Left lung (tissue), 10 donors: ENCODE measurements around the gene SPIRE1. TPM values are rescaled to one million over a fixed set of nuclear protein-coding genes. Genes with fewer than 3 reads are reported as not detected.
"Not testable (repeated sequence)": the region's sequence is repeated elsewhere in the genome, so short reads cannot be mapped to it uniquely, and the experiment has no call there.

Experiments
- ATAC-seq: fragments of 200-7000 bp; cut with Tn5 transposase; one replicate; pipeline ENCODE4 v1.9.1; 2020; ENCODE audit warnings: moderate library complexity
- DNase-seq, 4 donors: peaks; one replicate each; pipeline ENCODE4 v3.0.0-alpha.2; 2013 to 2020
- H3K27ac ChIP-seq, 2 donors: fragments of 200-600 bp; sonication (generic) in 1 of 2; one replicate each; pipeline versions ENCODE4 v1.5.0 to v1.8.0; 2020 to 2021
- H3K27me3 ChIP-seq, 2 donors: fragments of 200-600 bp; sonication (generic) in 1 of 2; one replicate each; pipeline versions ENCODE4 v1.5.0 to v1.8.0; 2020 to 2021
- H3K36me3 ChIP-seq, 2 donors: fragments of 200-600 bp; sonication (generic) in 1 of 2; one replicate each; pipeline versions ENCODE4 v1.5.0 to v1.8.0; 2020 to 2021
- H3K4me1 ChIP-seq, 2 donors: fragments of 200-600 bp; one replicate each; pipeline ENCODE4 v1.8.0; 2021
- H3K4me3 ChIP-seq, 2 donors: fragments of 200-600 bp; sonication (generic) in 1 of 2; one replicate each; pipeline versions ENCODE4 v1.5.0 to v1.8.0; 2020 to 2021; ENCODE audit warnings: mild to moderate bottlenecking in 1 of 2
- H3K9me3 ChIP-seq, 2 donors: fragments of 200-600 bp; sonication (generic) in 1 of 2; one replicate each; pipeline versions ENCODE4 v1.5.0 to v1.8.0; 2020 to 2021
- CTCF ChIP-seq, 2 donors: fragments of 200-600 bp; sonication (generic) in 1 of 2; IDR thresholded peaks; one replicate each; pipeline versions ENCODE4 v1.5.0 to v1.8.0; 2021; ENCODE audit warnings: antibody characterized with exemption in 2 of 2
- intact Hi-C, 2 donors: fragments of 100-400 bp; cut with DNase I; formaldehyde crosslinking; loops; one replicate each; pipeline versions ENCODE4 v1.11.2 to v1.14.2; 2022
- polyA plus RNA-seq, 6 donors: library from polyadenylated mRNA; unstranded; fragments of 120-200 nt; gene quantifications; one replicate each; pipeline ENCODE4 v1.2.1, GENCODE V29; 2013; ENCODE audit not compliant: insufficient read length in 6 of 6
- total RNA-seq, 2 donors: library from RNA; stranded (reverse); fragmentation: NEBNext Ultra II Directional; extraction: Animal tissue kit (Norgen Biotek cat#: 25700); gene quantifications; one replicate each; pipeline ENCODE4 v1.2.1, GENCODE V29; 2021
- donor health status: DM: no; HTN: yes; CAD: no.
- donor health status: DM: no; HTN: no; CAD: no.

The SPIRE1 gene
- total and polyA plus RNA-seq, 8 donors = 12.1 to 50.4 (median 15.7) TPM

- Histone ChIP-seq H3K36me3 (no peaks in the 10 kb centered on the region), H3K27ac (no peak overlapping the region), H3K27me3 (no peaks in the 10 kb centered on the region), H3K4me3 (no peak overlapping the region), H3K9me3 (peaks cover 0 to 2% of the 10 kb centered on the region in 2 donors), H3K4me1 (no peaks in the 10 kb centered on the region)
- intact Hi-C loops = no loop called here
- no peak for TF ChIP-seq CTCF (IDR thresholded peaks at IDR 0.05)
- DNase-seq (no peak), ATAC-seq (no peak)
Observed at GRCh38 chr18:12631831-12632477, 26.0 kb downstream of the SPIRE1 start.

DNA sequence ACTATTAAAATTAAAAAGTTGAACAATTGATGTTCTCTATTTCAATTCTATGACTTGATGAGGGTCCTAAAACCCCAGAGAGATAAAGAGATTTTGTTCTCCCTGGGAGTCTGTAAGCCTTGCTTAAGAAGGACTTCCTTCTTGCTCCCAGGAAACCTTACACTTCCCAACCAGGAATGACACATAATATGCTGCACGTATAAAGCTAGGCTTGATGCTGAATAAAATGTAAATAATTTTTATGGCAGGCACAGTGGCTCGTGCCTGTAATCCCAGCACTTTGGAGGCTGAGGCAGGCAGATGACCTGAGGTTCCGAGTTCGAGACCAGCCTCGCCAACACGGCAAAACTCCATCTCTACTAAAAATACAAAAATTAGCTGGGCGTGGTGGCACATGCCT, 27.8 kb downstream of the SPIRE1 start:
- Histone ChIP-seq H3K27ac (no peak overlapping the region), H3K27me3 (no peaks in the 10 kb centered on the region), H3K9me3 (peaks cover 0 to 2% of the 10 kb centered on the region in 2 donors), H3K4me1 (no peaks in the 10 kb centered on the region), H3K36me3 (no peaks in the 10 kb centered on the region), H3K4me3 (no peak overlapping the region)
- ATAC-seq = no peak
- intact Hi-C loops = no loop called here
- DNase-seq = no peak
- no peak for TF ChIP-seq CTCF (IDR thresholded peaks at IDR 0.05)

DNA sequence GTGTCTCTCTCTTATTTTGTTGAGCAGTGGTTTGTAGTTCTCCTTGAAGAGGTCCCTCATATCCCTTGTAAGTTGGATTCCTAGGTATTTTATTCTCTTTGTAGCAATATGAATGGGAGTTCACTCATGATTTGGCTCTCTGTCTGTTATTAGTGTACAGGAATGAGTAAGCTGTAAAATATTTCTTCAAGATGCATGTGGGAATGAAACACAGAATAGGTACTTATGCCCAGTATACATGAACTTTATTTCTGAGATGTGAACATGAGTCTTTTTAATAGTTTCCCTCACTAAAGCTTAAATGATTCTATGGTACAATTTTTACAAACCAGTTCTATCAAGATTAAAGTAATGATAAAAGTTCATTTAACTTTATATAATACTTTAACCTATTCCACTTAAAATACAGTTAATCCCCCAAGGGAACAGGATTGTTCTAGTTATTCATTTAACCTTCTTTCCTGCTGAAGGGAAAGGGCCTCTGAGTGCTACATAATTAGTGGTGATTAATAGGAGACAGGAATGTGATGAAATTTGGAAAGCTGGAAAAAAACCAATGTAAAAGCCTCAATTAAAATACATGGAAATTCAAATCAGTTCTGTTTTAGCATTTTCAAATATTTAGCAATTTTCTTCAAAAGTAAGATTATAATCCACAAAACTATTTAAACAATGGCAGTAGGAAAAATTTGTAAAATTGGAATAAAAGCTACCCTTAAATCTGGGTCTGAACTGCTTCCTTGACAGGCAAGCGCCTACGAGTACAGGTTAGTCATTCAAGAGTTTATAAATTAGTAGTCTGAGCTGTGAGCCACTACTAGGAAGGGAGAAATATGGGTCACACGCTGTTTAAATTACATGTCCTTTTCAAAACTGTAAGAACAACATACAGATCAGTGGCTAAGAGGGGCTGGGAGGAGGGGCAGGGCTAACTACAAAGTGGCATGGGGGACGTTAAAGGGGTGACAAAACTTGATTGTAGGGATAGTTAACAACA, 28.9 kb downstream of the SPIRE1 start:
- Histone ChIP-seq H3K9me3 (peaks cover 0 to 2% of the 10 kb centered on the region in 2 donors), H3K36me3 (no peaks in the 10 kb centered on the region), H3K4me3 (no peak overlapping the region), H3K27ac (no peak overlapping the region), H3K27me3 (no peaks in the 10 kb centered on the region), H3K4me1 (no peaks in the 10 kb centered on the region)
- no peak for TF ChIP-seq CTCF (IDR thresholded peaks at IDR 0.05)
- DNase-seq (no peak), ATAC-seq (peak; percentile 83)
- intact Hi-C loops = no loop called here

- H3K4me3 ChIP-seq, H3K27ac ChIP-seq, intact Hi-C loops, H3K4me1 ChIP-seq, H3K9me3 ChIP-seq, ATAC-seq, H3K36me3 ChIP-seq, H3K27me3 ChIP-seq, DNase-seq: not testable (repeated sequence)
Observed at GRCh38 chr18:12627199-12627598, 30.7 kb downstream of the SPIRE1 start.

GRCh38 chr18:12625241-12625640, 32.7 kb downstream of the SPIRE1 start:
- Histone ChIP-seq H3K36me3 (no peaks in the 10 kb centered on the region), H3K4me3 (no peak overlapping the region), H3K9me3 (peaks cover 0 to 2% of the 10 kb centered on the region in 2 donors), H3K27me3 (no peaks in the 10 kb centered on the region), H3K27ac (no peak overlapping the region), H3K4me1 (no peaks in the 10 kb centered on the region)
- ATAC-seq (no peak), DNase-seq (peak in 2 of 4 donors; percentile 39 to 51)
- no peak for TF ChIP-seq CTCF (IDR thresholded peaks at IDR 0.05)
- intact Hi-C loops = no loop called here
